T-helper 2 cell treated with Interferon-gamma antibody and Interleukin-4, amounts not matched to agents 5 μg/mL and 100 μg/mL, for 36 hours (primary cell): ENCODE data around the gene SQSTM1.

Source experiments
- DNase-seq: peaks from one replicate; pipeline ENCODE4 v3.0.0; 2021; ENCODE audit warnings: low spot score
- H3K27ac Mint-ChIP-seq: one replicate; pipeline ENCODE4 v1.8.0; 2021; ENCODE audit warnings: mild to moderate bottlenecking, mixed read lengths
- H3K27me3 Mint-ChIP-seq: one replicate; pipeline ENCODE4 v1.8.0; 2021; ENCODE audit warnings: low read depth, mixed read lengths
- H3K36me3 Mint-ChIP-seq: one replicate; pipeline ENCODE4 v1.8.0; 2021; ENCODE audit warnings: low read depth, mixed read lengths
- H3K4me1 Mint-ChIP-seq: one replicate; pipeline ENCODE4 v1.8.0; 2021; ENCODE audit warnings: low read depth, mixed read lengths
- H3K4me3 Mint-ChIP-seq: one replicate; pipeline ENCODE4 v1.8.0; 2022; ENCODE audit warnings: mild to moderate bottlenecking, moderate library complexity, mixed read lengths
- H3K9me3 Mint-ChIP-seq: one replicate; pipeline ENCODE4 v1.8.0; 2021; ENCODE audit warnings: mixed read lengths

Gene SQSTM1

GRCh38 chr5:179805529-179806249, 15.0 kb upstream of the SQSTM1 start:
- peak overlapping the region; percentile 89 for H3K4me3 Mint-ChIP-seq
- no peaks in the 10 kb centered on the region for H3K27me3 Mint-ChIP-seq
- DNase-seq, result peak; percentile 45
- no peaks in the 10 kb centered on the region for H3K9me3 Mint-ChIP-seq
- peaks cover 8% of the 10 kb centered on the region for H3K36me3 Mint-ChIP-seq
- peaks cover 23% of the 10 kb centered on the region for H3K4me1 Mint-ChIP-seq
- peak overlapping the region; percentile 90 for H3K27ac Mint-ChIP-seq

GRCh38 chr5:179806250-179807048, 14.3 kb upstream of the SQSTM1 start, which contains the start of gene MGAT4B:
Gene MGAT4B (minus strand): TSS chr5:179806866. CDS start chr5:179806583, 283 bp downstream.
- Mint-ChIP-seq H3K9me3 (no peaks in the 10 kb centered on the region), H3K4me3 (peak within 1 kb of the TSS; percentile 74), H3K27ac (peak within 1 kb of the TSS; percentile 89), H3K36me3 (peaks cover 9% of the 10 kb centered on the region), H3K4me1 (peaks cover 23% of the 10 kb centered on the region), H3K27me3 (no peaks in the 10 kb centered on the region)
- peak; percentile 68 for DNase-seq

GRCh38 chr5:179812135-179812825, 8.4 kb upstream of the SQSTM1 start:
- DNase-seq, result no peak
- no peak overlapping the region for H3K4me3 Mint-ChIP-seq
- no peak overlapping the region for H3K27ac Mint-ChIP-seq
- peaks cover 2% of the 10 kb centered on the region for H3K4me1 Mint-ChIP-seq
- H3K36me3 Mint-ChIP-seq, result peaks cover 22% of the 10 kb centered on the region
- H3K9me3 Mint-ChIP-seq, result no peaks in the 10 kb centered on the region
- no peaks in the 10 kb centered on the region for H3K27me3 Mint-ChIP-seq

GRCh38 chr5:179812997-179813607, 7.6 kb upstream of the SQSTM1 start:
- Mint-ChIP-seq H3K27me3 (no peaks in the 10 kb centered on the region), H3K27ac (no peak overlapping the region), H3K9me3 (no peaks in the 10 kb centered on the region), H3K36me3 (peaks cover 22% of the 10 kb centered on the region), H3K4me1 (peaks cover 5% of the 10 kb centered on the region), H3K4me3 (no peak overlapping the region)
- DNase-seq, result no peak

GRCh38 chr5:179814090-179814489, 6.6 kb upstream of the SQSTM1 start:
- Mint-ChIP-seq H3K9me3 (no peaks in the 10 kb centered on the region), H3K27ac (no peak overlapping the region), H3K4me1 (peaks cover 7% of the 10 kb centered on the region), H3K27me3 (no peaks in the 10 kb centered on the region), H3K4me3 (no peak overlapping the region), H3K36me3 (peaks cover 22% of the 10 kb centered on the region)
- no peak for DNase-seq

GRCh38 chr5:179815491-179816249, 5.0 kb upstream of the SQSTM1 start:
- no peak for DNase-seq
- H3K36me3 Mint-ChIP-seq, result peaks cover 20% of the 10 kb centered on the region
- H3K4me3 Mint-ChIP-seq, result peak overlapping the region; percentile 30
- no peak overlapping the region for H3K27ac Mint-ChIP-seq
- H3K4me1 Mint-ChIP-seq, result peaks cover 14% of the 10 kb centered on the region
- no peaks in the 10 kb centered on the region for H3K27me3 Mint-ChIP-seq
- H3K9me3 Mint-ChIP-seq, result no peaks in the 10 kb centered on the region

GRCh38 chr5:179816401-179816795, 4.3 kb upstream of the SQSTM1 start:
- H3K4me3 Mint-ChIP-seq, result no peak overlapping the region
- H3K27ac Mint-ChIP-seq, result no peak overlapping the region
- peaks cover 14% of the 10 kb centered on the region for H3K4me1 Mint-ChIP-seq
- H3K36me3 Mint-ChIP-seq, result peaks cover 18% of the 10 kb centered on the region
- no peak for DNase-seq
- no peaks in the 10 kb centered on the region for H3K9me3 Mint-ChIP-seq
- H3K27me3 Mint-ChIP-seq, result no peaks in the 10 kb centered on the region

GRCh38 chr5:179816796-179817469, 3.8 kb upstream of the SQSTM1 start:
- no peak for DNase-seq
- Mint-ChIP-seq H3K27ac (no peak overlapping the region), H3K27me3 (no peaks in the 10 kb centered on the region), H3K36me3 (peaks cover 20% of the 10 kb centered on the region), H3K4me1 (peaks cover 17% of the 10 kb centered on the region), H3K9me3 (no peaks in the 10 kb centered on the region), H3K4me3 (no peak overlapping the region)

- Mint-ChIP-seq H3K36me3 (peaks cover 23% of the 10 kb centered on the region), H3K4me3 (no peak overlapping the region), H3K27ac (no peak overlapping the region), H3K9me3 (no peaks in the 10 kb centered on the region), H3K27me3 (no peaks in the 10 kb centered on the region), H3K4me1 (peaks cover 23% of the 10 kb centered on the region)
- DNase-seq, result no peak
Observed at GRCh38 chr5:179817470-179817840, 3.2 kb upstream of the SQSTM1 start.

- DNase-seq, result no peak
- no peaks in the 10 kb centered on the region for H3K27me3 Mint-ChIP-seq
- peak overlapping the region; percentile 86 for H3K27ac Mint-ChIP-seq
- H3K36me3 Mint-ChIP-seq, result peaks cover 24% of the 10 kb centered on the region
- H3K9me3 Mint-ChIP-seq, result no peaks in the 10 kb centered on the region
- peaks cover 28% of the 10 kb centered on the region for H3K4me1 Mint-ChIP-seq
- peak overlapping the region; percentile 72 for H3K4me3 Mint-ChIP-seq
Observed at GRCh38 chr5:179817890-179818745, 2.6 kb upstream of the SQSTM1 start.

GRCh38 chr5:179818746-179819295, 1.9 kb upstream of the SQSTM1 start:
- H3K27me3 Mint-ChIP-seq, result no peaks in the 10 kb centered on the region

More at GRCh38 chr5:179818746-179819295, 1.9 kb upstream of the SQSTM1 start:
- H3K4me3 Mint-ChIP-seq, result peak overlapping the region; percentile 72
- peak; percentile 92 for DNase-seq
- peaks cover 28% of the 10 kb centered on the region for H3K4me1 Mint-ChIP-seq
- peak overlapping the region; percentile 50 for H3K27ac Mint-ChIP-seq
- no peaks in the 10 kb centered on the region for H3K9me3 Mint-ChIP-seq
- peaks cover 25% of the 10 kb centered on the region for H3K36me3 Mint-ChIP-seq
